GM18867 (cell line): ENCODE measurements around the gene CELF4.

Experiments used
- ATAC-seq: cut with Tn5 transposase; IDR thresholded peaks from one replicate; pipeline ENCODE4 v1.9.1; 2021; ENCODE audit warnings: mild to moderate bottlenecking, moderate library complexity; ENCODE audit not compliant: unreplicated experiment

Gene CELF4

DNA sequence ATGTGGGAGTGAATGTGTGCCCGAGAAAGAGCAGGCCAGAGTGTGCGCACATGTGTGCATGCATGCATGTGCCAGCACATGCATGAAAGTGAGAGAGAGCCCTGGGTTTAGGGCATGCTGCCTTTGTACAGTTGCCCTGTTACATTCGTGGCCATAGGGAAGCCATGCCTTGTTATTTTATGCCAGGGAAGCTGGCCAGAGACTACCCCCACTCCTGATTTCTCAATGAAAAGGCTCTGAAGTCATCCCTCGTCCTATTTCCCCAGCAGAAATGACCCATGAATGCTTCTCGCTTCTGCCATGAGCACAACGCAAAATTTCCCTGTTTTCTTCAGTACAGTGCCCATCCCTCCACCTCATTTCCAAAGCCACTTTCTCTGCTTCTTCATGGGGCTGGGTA lies 143.0 kb downstream of the CELF4 start:
- ATAC-seq, result no peak

DNA sequence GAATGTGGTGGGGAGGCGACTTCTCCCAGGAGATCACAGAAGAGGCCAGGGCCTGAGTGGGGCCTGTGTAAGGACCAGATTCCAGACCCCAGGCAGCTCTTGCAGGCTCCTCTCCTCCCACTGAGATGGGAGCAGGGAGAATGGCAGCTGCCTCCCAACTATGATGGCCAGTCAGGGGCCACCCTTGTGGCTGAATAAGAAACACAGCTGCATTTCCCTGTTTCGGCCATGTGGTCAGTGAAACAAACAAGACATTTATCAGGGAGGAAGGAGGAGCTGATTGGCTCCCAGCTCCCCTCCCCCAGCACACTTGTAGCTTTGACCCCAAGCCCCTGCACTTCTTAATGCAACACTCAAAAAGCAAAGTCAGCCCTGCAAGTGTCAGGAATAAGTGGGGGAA lies 143.5 kb downstream of the CELF4 start:
- ATAC-seq, result no peak

DNA sequence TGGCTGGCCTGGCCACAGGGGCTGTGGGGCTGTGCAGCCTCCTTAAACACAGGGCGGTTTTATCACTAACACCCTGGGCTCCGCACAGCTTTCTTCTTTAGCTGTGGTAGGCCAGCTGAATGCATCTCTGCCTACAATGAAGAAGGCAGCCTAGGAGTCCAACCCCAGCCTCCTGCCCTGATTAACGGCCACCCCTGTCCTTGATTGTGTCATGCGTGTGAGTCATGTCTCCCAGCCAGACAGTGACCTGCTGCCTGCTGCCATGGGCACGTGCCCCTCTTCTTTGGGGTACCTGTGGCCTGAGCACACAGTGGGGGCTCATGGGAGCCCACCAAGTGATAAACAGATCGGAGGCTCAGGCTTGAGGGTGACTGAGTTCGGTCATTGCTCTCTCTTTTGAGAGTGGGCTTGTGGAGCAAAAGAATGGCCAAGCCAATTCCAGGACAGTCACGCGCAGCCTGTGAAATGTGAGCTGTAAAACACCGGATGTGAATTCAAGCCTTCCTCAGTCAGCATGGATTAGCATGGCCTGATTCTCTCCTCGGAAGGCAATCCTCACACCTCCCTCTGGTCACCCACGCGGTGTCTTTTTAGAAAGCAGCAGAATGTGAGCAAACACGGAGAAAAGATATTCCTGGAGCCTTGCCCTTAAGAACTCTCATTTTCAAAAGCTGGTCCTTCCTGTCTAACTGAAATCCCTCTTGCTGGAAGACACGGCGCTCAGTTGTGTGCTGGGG lies 144.1 kb downstream of the CELF4 start:
- ATAC-seq, result no peak

DNA sequence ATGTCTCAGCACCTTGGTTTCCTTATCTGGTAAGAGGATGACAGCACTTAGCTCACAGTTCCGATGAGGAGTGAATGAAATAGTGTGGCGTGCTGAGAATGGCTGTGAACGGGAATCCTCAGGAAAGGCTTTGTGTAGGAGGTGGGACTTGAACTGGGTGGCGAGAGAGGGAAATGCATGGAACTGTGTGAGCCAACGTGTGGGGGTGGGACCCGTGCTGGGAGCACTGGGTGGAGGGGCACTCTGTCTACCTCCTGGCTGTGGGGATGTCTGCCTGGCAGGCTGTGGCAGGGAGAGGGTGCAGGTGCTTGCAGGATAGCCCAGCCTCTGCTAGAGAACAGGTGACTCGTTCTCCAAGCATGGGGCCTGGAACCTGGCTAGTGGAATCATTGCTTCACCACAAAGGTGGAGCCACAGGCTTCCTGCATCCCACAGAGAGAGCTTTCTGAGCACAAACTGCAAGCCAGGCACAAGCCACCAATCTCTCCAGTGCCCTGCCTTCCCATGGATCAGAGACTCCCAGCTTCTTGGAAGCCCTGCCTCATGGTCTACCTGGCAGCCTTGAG lies 145.2 kb downstream of the CELF4 start:
- ATAC-seq, result no peak

DNA sequence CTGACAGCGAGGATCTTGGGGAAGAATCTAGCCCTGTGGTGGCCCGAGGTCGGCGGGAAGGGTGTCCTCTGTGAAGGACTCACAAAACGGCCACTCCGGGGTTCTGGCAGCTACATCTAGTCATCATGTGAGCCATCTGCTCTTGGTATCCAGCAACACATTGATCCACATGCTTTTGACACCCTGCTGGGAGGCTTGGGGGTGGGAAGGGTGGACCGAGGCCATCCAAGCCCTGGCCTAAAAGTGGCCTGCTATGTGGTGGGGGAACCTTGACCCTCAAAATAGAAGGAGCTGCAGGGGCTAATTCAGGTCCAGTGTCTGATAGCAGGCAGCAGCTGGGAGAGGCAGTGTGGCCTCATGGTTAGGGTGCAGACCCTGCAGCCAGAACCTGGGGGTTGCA lies 145.7 kb downstream of the CELF4 start:
- ATAC-seq, result no peak

DNA sequence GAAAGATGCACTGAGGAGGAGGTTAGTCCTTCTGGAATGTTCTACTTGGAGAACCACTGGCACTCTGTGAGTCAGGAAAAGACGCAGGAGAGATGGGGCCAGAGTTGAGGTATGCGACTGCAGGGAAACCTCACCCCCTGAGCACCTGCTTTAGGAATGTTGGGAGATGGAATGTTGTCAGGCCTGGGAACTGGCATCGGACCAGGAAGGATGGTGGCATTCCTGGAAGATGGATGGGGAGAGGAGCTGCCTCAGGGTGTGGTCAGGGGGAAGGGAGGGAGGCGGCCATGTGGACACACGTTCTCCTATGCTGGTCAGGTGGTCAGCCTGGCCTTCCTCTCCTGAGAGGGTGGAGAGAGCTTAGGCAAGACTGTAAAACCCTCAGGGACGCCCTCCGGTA lies 146.3 kb downstream of the CELF4 start:
- no peak for ATAC-seq

DNA sequence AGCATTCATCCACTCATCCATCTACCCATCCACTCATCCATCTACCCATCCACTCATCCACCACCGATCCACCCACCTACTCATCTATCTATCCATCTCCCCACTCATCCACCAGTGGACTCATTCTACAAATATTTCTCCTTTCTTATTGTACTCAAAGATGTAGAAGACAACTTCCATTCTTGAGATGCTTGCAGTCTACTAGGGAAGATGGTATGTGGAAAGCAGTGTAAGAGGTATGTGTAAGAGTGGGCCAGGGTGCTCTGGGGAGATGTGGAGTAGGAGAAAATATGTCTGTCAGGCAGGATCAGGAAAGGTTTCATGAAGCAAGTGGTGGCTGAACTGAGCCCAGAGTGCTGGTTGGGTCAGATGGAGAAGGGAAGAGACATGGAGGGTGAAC lies 150.8 kb downstream of the CELF4 start:
- ATAC-seq, result no peak

DNA sequence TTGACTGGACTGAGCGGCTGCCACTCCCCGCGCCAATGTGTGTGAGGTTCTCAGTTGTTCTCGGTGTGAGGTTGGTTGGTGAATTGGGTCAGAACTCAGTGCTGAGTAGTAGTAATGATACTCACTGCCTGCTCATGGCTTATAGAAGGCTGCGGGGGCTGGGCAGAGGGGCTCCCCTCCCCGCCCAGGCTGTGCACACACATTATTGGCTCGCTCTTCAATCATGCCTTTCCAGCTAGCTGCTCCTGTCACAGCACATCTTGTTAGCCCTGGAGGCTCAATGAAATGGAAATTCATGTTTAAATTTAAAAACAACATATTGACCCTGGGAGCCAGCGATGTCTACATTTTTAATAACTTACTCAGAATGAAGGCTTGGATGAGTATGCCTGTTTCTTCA lies 152.8 kb downstream of the CELF4 start:
- no peak for ATAC-seq

DNA sequence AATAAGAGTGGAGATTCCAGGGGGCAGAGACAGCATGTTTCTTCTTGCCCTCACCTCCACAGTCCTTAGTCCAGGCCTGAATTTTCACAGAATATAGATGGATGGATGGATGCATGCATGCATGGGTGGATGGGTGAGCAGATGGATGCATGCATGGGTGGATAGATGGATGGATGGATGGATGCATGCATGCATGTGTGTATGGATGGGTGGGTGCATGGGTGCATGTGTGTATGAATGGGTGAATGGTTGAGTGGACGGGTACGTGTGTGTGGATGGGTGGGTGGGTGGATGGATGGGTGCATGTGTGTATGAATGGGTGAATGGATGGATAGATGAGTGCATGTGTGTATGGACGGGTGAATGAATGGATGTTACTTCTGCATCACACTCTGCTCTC lies 153.3 kb downstream of the CELF4 start:
- ATAC-seq, result no peak

DNA sequence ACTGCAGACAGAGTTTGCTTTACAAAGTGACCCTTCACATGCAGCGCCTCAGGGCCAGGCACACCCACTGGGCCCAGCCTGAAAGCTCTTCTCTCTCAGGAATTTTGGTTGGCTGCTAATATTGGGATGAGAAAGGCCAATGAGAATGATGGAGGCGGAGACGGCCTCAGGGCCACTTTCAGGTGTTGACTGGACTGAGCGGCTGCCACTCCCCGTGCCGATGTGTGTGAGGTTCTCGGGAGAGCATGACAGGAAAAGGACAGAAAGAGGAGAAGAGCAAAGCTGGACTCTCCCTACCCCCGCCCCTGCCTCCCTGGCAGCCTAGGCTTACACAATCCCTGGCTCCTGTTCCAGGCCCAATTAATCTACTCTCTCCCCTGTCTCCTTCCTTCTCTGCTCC lies 155.7 kb downstream of the CELF4 start:
- ATAC-seq, result no peak

DNA sequence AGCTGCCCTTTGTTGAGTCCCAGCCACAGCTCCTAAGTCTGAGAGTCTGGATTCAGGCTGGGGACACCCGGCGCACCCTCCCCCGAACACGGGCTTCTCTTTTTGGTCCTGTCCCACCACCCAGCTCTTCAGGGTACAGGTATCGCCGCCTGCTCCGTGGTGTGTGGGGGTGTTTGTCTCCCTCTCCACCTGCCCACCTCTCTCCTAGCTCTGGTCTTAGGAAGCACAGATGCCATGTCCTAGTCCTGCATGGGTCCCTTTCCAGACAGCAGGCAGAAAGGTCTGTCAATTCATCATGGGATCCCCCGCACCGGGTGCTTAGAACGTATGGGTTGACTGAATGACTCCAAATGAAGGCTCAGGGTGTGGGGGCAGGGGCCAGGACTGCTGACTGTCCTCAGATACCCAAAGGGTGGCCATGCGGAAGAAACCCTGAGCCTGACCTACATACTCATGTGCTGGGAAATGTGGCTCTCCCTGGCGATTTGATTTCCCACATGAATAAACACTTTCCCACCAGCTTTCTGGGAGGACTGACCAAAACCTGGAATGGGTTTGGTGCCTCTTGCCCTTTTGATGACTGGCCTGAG lies 156.8 kb downstream of the CELF4 start:
- ATAC-seq, result no peak

DNA sequence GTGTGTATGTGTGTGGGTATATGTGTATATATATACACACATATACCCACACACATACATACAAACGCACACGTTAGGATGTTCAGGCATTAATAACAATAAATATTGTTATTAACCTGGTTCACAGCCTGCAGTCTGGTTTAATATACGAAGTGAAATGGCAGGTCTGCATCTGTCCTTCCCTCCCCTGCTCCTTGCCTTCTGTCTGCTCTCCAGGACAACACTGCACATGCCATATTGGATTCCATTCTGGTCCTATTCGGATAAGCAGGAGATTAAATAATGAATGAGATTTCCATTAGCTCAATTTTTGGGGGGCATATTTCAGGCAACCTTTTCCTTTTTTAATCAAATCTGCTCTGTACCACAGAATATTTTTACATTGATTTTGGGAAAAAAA lies 158.0 kb downstream of the CELF4 start:
- ATAC-seq, result no peak

DNA sequence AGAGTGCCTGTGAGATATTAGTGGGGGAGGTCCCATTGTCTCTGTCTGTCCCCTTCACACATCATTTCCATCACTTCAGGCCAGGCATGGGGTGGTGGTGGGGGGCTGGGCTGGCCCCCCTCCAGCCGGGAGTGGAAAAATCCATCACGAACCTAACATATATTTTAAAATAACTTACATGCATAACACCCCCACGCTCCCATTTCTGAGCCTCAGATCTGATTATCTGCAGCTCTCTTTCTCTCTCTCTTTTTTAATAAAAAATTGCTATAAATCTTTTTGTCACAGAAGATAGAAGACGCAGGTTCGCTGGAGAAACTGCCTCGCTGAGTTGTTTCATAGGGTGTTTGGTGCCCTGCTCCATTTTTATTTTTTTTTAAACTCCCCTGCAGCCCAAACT lies 159.8 kb downstream of the CELF4 start:
- no peak for ATAC-seq

DNA sequence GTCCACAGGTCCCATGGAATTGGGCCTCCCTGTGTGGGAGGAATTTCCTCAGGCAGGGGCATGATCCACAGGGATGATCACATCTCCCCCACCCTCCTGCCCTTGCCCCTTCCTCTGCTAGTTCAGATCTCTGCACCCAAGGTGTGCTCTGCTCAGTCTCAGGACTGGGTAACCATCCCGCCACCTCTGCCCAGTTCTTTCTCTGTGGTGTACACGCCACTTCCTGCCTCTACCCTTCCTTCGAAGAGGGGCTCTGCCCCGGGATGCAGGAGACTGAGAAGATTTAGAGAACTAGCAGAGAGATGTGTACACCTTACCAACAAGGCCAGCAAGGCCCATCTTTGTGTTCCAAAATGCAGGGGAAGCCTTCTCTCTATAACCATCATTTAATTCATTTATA lies 160.4 kb downstream of the CELF4 start:
- ATAC-seq, result no peak

DNA sequence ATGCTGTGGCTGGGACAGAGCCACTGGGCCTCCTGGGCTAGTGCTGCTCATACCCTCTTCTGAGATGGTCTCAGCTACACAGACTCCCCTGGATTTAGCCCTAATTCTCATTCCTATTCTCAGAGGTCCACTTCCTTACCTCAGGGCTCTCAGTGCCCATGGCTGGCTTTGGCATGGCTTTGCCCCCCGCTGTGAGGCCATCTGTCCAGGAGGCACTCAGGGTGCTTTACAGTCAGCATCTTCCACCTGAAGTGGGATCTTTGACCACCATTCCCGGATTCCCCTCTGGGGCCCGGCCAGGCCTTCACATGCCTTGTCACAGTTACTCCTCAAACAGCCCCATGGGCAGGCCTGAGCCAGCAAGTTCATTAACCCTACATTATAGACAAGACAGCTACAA lies 161.8 kb downstream of the CELF4 start:
- no peak for ATAC-seq

DNA sequence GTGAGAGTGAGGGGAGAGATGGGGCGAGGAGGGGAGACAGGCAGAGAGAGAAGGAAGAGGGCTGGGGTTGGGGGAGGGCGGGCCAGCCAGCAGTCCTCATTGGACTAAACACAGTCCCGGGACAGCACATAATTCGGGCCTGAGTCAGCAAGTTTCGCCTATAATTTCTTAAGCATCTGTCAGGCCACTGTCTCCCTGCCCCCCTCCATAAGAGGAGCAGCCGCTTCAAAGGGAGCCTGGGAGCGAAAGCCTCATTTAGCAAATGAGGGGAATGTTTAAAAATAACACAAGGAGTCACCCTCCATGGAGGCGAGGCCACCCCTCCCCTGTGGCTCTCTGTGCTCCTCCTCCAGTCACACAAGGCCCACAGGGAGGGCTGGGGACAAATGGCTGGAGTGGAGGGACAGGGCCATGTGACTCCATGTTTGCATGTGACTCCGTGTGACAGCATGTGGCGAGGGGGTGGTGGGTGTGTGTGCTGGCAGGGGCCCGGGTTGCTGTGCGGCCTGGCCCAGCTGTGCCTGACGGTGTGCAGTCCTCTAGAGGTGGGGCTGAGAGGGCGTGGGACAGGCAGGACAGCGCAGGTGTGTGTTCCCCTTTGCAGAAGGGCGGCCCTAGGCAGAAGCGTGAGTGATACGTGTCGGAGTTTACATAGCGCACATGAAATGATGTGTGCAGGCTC lies 162.4 kb downstream of the CELF4 start:
- no peak for ATAC-seq

DNA sequence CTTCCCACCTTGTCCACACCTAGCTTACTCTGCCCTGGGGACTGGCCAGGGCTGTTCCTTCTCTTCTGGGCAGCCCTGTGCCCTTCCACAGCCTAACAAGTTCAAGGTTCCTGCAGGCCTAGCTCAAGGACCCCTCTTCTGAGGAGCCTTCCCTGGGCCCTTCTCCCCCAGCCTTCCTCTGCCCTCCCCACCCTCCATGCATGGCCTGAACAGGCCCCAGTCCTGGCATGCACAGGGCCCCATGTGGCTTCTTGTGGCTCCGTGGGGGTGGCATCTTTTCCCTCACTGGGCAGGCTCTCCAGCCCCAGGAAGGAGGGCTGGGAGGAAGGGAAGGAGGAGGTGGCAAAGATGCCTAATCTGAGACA lies 162.9 kb downstream of the CELF4 start:
- no peak for ATAC-seq

DNA sequence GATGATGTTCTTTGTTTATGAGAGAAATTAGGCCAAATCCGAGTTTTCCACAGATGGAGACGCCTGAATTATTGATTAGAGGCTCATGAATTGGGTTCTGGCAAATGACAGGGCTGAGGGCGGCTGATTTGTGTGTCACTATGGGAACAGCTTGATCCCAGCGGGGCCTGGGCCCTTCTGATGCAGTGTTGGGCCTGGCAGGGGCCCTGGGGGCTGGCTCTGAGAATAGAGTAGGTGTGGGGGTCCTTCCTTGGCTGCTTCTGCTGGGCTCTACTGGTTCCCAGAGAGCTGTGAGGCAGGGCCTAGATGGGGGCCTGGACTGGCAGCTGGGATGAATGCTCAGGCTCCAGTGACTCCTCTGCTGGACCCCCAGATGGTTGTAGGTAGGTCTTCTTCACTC lies 164.8 kb downstream of the CELF4 start:
- no peak for ATAC-seq

DNA sequence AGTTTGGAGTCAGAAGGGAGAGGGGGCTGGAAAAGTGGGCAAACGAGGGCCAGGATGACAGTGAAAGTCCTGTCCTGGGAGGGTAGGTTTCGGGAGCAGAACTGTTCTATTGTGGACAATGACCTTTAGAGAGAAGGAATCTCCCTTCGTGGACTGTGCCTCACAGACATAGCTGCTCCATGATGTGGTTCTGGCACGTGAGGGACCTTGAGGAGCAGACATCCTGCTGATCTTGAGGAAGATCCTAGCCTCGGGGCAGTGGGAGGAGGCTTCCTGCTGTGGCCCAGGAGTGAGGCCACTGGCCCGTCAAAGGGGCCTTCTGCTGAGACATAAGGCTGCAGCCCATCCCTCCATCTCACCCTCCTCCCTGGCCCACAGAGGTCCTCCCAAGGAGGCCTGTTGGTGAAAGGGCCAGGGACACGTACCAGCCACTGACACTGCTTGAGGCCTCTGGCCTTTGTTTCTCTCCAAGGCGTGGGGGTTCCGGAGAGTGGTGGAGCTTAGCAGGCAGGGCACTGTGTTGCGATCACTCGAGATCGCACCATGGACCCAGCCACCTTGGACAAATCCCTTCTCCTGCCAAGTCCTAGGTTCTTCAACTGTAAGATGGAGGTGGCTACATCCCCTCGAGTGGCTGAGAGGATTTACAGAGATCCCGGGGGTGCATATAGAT lies 167.2 kb downstream of the CELF4 start:
- ATAC-seq, result no peak

DNA sequence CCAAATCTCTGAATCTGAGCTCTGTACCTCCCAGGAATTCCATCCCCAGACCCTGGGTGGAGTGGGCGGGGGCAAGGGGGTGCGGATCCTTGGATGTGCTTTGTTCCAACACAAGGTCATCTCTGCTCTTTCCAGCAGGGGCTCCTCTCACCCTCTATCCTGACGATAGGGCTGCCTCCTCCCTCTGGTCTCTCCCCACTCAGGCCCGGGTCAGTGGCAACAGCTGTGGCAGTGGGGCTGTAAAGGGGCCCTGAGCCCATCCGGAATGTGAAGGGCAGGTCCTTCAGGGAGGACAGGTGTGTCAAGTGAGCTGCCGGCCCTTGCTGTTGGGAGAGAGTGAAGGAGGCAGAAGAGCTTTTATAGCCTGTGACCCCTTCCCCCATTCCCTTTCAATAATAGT lies 167.8 kb downstream of the CELF4 start:
- no peak for ATAC-seq

DNA sequence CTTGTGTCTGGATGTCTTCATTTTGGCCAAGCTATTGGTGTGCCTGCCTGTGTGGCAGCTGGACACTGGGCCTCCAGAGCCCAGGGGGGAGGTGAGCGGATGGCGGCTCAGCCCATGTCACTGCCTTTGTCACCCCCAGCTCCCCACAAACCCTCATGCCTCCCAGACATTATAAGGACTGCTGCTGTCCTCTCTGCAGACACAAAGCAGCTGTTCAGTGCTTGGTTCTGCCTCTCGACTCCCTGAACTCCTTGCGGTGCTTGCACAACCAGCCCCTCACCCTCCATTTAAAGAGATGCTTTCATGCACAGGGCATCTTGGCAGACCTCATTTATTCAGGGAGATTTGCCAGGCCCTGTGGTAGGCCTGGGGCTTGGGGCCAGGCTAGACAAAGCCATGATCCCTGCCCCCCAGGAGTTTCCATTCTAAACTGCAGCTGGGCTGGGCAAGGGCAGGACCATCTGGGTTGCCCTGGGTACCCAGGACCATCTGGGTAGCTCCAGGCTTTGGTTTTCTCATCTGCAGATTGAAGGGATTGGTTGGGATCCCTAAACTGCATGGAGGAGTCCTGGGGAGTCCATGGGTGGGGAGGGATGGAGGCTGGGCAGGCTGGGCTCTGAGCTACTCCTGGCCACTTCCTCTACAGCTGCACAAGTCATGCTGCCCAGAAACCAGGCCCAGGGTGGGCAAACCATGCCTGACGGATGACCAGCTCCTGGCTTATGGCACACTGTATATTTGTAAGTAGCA lies 168.5 kb downstream of the CELF4 start:
- ATAC-seq, result no peak
